H1 (cell line): ENCODE data around the gene TIMM21. TPM values are rescaled to one million over a fixed set of nuclear protein-coding genes. Genes with fewer than 3 reads are reported as not detected.
A peak's percentile ranks its signal among the peaks of the same experiment; 100 is the strongest.

Experiments
- CTCF ChIA-PET: fragments of 300-600 bp; sonication (Branson Sonifier 250); formaldehyde crosslinking; loops from one replicate; lab custom pipeline; 2021; ENCODE audit not compliant: partially characterized antibody; lab: Charles Lee
- POLR2A ChIA-PET: fragments of 300-600 bp; sonication (Branson Sonifier 250); formaldehyde crosslinking; loops from one replicate; lab custom pipeline; 2021; ENCODE audit warnings: inconsistent platforms; ENCODE audit not compliant: partially characterized antibody; lab: Charles Lee
- DNase-seq, 2 experiments: peaks; one replicate each; pipeline versions ENCODE4 v3.0.0 to v3.0.0-alpha.2; 2010 to 2022; ENCODE audit warnings: low spot score in 2 of 2, low read depth in 1 of 2, mixed read lengths in 1 of 2
- FAIRE-seq: peaks from 2 replicates; lab custom pipeline; 2011; peaks lifted over from hg19 to GRCh38; lab: Jason Lieb, UNC
- H2AFZ ChIP-seq: 2 replicates; pipeline ENCODE4 v1.8.1; 2012; ENCODE audit warnings: low read length, inconsistent platforms
- H2AK5ac ChIP-seq: 2 replicates; pipeline ENCODE4 v1.6.1; 2013; ENCODE audit warnings: low read depth, low read length
- H2BK120ac ChIP-seq: replicated peaks from 2 replicates; pipeline ENCODE3; 2013; ENCODE audit warnings: low read depth, low read length, inconsistent platforms
- H2BK12ac ChIP-seq: 2 replicates; pipeline ENCODE4 v1.6.1; 2013; ENCODE audit warnings: low read depth, low read length
- H2BK15ac ChIP-seq: 2 replicates; pipeline ENCODE4 v1.6.1; 2013; ENCODE audit warnings: low read length
- H2BK20ac ChIP-seq: 2 replicates; pipeline ENCODE4 v1.6.1; 2013; ENCODE audit warnings: low read length
- H2BK5ac ChIP-seq: 2 replicates; pipeline ENCODE4 v1.6.1; 2013; ENCODE audit warnings: low read depth, low read length
- H3K14ac ChIP-seq: 2 replicates; pipeline ENCODE4 v1.6.1; 2013; ENCODE audit warnings: inconsistent platforms; ENCODE audit not compliant: insufficient read length
- H3K18ac ChIP-seq: 2 replicates; pipeline ENCODE4 v1.6.1; 2013; ENCODE audit warnings: low read length; ENCODE audit errors: extremely low read depth
- H3K23ac ChIP-seq: 2 replicates; pipeline ENCODE4 v1.6.1; 2013; ENCODE audit warnings: inconsistent platforms; ENCODE audit not compliant: insufficient read length
- H3K23me2 ChIP-seq: 2 replicates; pipeline ENCODE4 v1.6.1; 2013; ENCODE audit warnings: low read depth, low read length
- H3K27ac ChIP-seq: 2 replicates; pipeline ENCODE4 v1.6.1; 2011; ENCODE audit warnings: low read depth, low read length, inconsistent platforms
- H3K27me3 ChIP-seq, 4 experiments: replicated peaks in 1 of 4; 1 replicate in 1 of 4; 2 replicates in 3 of 4; pipeline versions ENCODE4 v1.6.1 to v1.8.1; 2011 to 2013; ENCODE audit warnings: low read length in 3 of 4, mild to moderate bottlenecking in 3 of 4, inconsistent platforms in 2 of 4, mixed read lengths in 2 of 4, moderate library complexity in 1 of 4; ENCODE audit not compliant: control insufficient read depth in 3 of 4, insufficient read depth in 3 of 4; ENCODE audit errors: extremely low read depth in 1 of 4
- H3K36me3 ChIP-seq, 4 experiments: 2 replicates each; pipeline versions ENCODE4 v1.6.1 to v1.8.1; 2011 to 2013; ENCODE audit warnings: mild to moderate bottlenecking in 4 of 4, low read length in 3 of 4, moderate library complexity in 2 of 4, control low read depth in 1 of 4, inconsistent platforms in 1 of 4; ENCODE audit not compliant: insufficient read depth in 4 of 4, control insufficient read depth in 2 of 4
- H3K4ac ChIP-seq: replicated peaks from 2 replicates; pipeline ENCODE3; 2013; ENCODE audit warnings: low read length, low read depth, mixed read lengths, inconsistent platforms; ENCODE audit not compliant: insufficient read length
- H3K4me1 ChIP-seq, 4 experiments: replicated peaks in 1 of 4; 1 replicate in 1 of 4; 2 replicates in 3 of 4; pipeline versions ENCODE4 v1.6.1 to v1.8.1; 2011 to 2013; ENCODE audit warnings: low read length in 3 of 4, inconsistent platforms in 2 of 4, mixed read lengths in 1 of 4; ENCODE audit not compliant: insufficient read depth in 4 of 4, control insufficient read depth in 3 of 4
- H3K4me2 ChIP-seq, 2 experiments: 2 replicates each; pipeline versions ENCODE4 v1.6.1 to v1.8.1; 2011 to 2013; ENCODE audit warnings: low read depth in 2 of 2, low read length in 2 of 2, control low read depth in 1 of 2, inconsistent platforms in 1 of 2, mild to moderate bottlenecking in 1 of 2; ENCODE audit not compliant: insufficient read depth in 1 of 2
- H3K4me3 ChIP-seq, 4 experiments: fragments of 200-600, 300-600 bp in 1 of 4; sonication (generic), shearing (Covaris generic), sonication (Bioruptor Twin) in 1 of 4; 2 replicates each; pipeline versions ENCODE4 v1.5.1 to v1.8.1; 2011 to 2016; ENCODE audit warnings: low read length in 4 of 4, low read depth in 3 of 4, control low read depth in 2 of 4, inconsistent platforms in 2 of 4, mild to moderate bottlenecking in 2 of 4, mixed read lengths in 1 of 4, moderate library complexity in 1 of 4; ENCODE audit not compliant: insufficient read depth in 2 of 4; ENCODE audit errors: extremely low read depth in 1 of 4
- H3K56ac ChIP-seq: replicated peaks from 2 replicates; pipeline ENCODE3; 2013; ENCODE audit warnings: low read depth, mild to moderate bottlenecking, mixed read lengths, low read length, inconsistent platforms; ENCODE audit not compliant: insufficient read length
- H3K79me1 ChIP-seq: 2 replicates; pipeline ENCODE4 v1.6.1; 2013; ENCODE audit warnings: low read depth, low read length, control low read depth
- H3K79me2 ChIP-seq, 2 experiments: 2 replicates each; pipeline versions ENCODE4 v1.6.1 to v1.8.1; 2012 to 2013; ENCODE audit warnings: low read length in 2 of 2, mild to moderate bottlenecking in 2 of 2, inconsistent platforms in 1 of 2; ENCODE audit not compliant: insufficient read depth in 2 of 2, control insufficient read depth in 1 of 2
- H3K9ac ChIP-seq, 4 experiments: replicated peaks in 1 of 4; 1 replicate in 1 of 4; 2 replicates in 3 of 4; pipeline versions ENCODE4 v1.6.1 to v1.8.1; 2011 to 2013; ENCODE audit warnings: low read depth in 3 of 4, low read length in 3 of 4, control low read depth in 2 of 4, mild to moderate bottlenecking in 2 of 4, moderate library complexity in 2 of 4, inconsistent platforms in 1 of 4; ENCODE audit errors: extremely low read depth in 1 of 4
- H3K9me3 ChIP-seq, 2 experiments: 2 replicates each; pipeline versions ENCODE4 v1.6.1 to v1.8.1; 2012 to 2013; ENCODE audit warnings: mild to moderate bottlenecking in 2 of 2, moderate library complexity in 2 of 2, control low read depth in 1 of 2, inconsistent platforms in 1 of 2, low read depth in 1 of 2, low read length in 1 of 2, mixed read lengths in 1 of 2; ENCODE audit not compliant: insufficient read depth in 2 of 2
- H4K20me1 ChIP-seq, 2 experiments: replicated peaks in 1 of 2; 2 replicates each; pipeline versions ENCODE3 to v1.8.1; 2011 to 2013; ENCODE audit warnings: inconsistent platforms in 2 of 2, low read length in 2 of 2, mild to moderate bottlenecking in 1 of 2; ENCODE audit not compliant: insufficient read depth in 2 of 2, control insufficient read depth in 1 of 2
- H4K5ac ChIP-seq: 2 replicates; pipeline ENCODE4 v1.6.1; 2013; ENCODE audit warnings: low read length, low read depth, mixed read lengths, inconsistent platforms; ENCODE audit not compliant: insufficient read length
- H4K8ac ChIP-seq: 2 replicates; pipeline ENCODE4 v1.8.0; 2013; ENCODE audit warnings: mild to moderate bottlenecking, moderate library complexity, low read length, inconsistent platforms; ENCODE audit not compliant: insufficient read depth; ENCODE audit errors: extremely low read depth
- H4K91ac ChIP-seq: replicated peaks from 2 replicates; pipeline ENCODE3; 2013; ENCODE audit warnings: low read length, mixed read lengths, inconsistent platforms; ENCODE audit not compliant: insufficient read length
- ASH2L ChIP-seq: fragments of 200-600, 300-600 bp; sonication (generic); IDR thresholded peaks from one replicate; pipeline ENCODE4 v1.7.1; 2017; ENCODE audit warnings: low read length
- BACH1 ChIP-seq: IDR thresholded peaks from 2 replicates; pipeline ENCODE4 v1.6.1; 2012; ENCODE audit warnings: low read length, improper control_type of control experiment
- CTBP2 ChIP-seq: IDR thresholded peaks from 2 replicates; pipeline ENCODE4 v1.7.0; 2011; ENCODE audit warnings: borderline replicate concordance, mild to moderate bottlenecking, moderate library complexity, mixed read lengths, low read length; ENCODE audit not compliant: insufficient read depth, insufficient read length
- EP300 ChIP-seq, 2 experiments: IDR thresholded peaks; 1 replicate in 1 of 2; 2 replicates in 1 of 2; pipeline ENCODE4 v1.6.1; 2011 to 2012; ENCODE audit warnings: low read depth in 2 of 2, low read length in 2 of 2, mild to moderate bottlenecking in 2 of 2, borderline replicate concordance in 1 of 2, inconsistent platforms in 1 of 2, moderate library complexity in 1 of 2
- KDM5A ChIP-seq: fragments of 200-600 bp; IDR thresholded peaks from 2 replicates; pipeline ENCODE4 v1.7.1; 2012; ENCODE audit warnings: mild to moderate bottlenecking, low read length, inconsistent platforms, mixed read lengths
- MAX ChIP-seq: IDR thresholded peaks from 2 replicates; pipeline ENCODE4 v1.6.1; 2012; ENCODE audit warnings: inconsistent platforms
- PHF8 ChIP-seq: fragments of 200-600 bp; sonication (generic); conservative IDR thresholded peaks from 2 replicates; pipeline ENCODE4 v1.7.1; 2012; ENCODE audit warnings: low read depth, mild to moderate bottlenecking, inconsistent platforms, low read length, moderate library complexity
- RFX5 ChIP-seq: IDR thresholded peaks from 2 replicates; pipeline ENCODE4 v1.6.1; 2011; ENCODE audit warnings: low read depth, low read length, improper control_type of control experiment, borderline replicate concordance
- SAP30 ChIP-seq: fragments of 300-600 bp; sonication (generic); IDR thresholded peaks from 2 replicates; pipeline ENCODE4 v1.7.1; 2012; ENCODE audit warnings: low read length, moderate library complexity, mild to moderate bottlenecking, inconsistent platforms; ENCODE audit not compliant: insufficient read depth, insufficient replicate concordance
- SIN3A ChIP-seq, 2 experiments: IDR thresholded peaks in 1 of 2; conservative IDR thresholded peaks in 1 of 2; 2 replicates each; pipeline ENCODE4 v1.6.1; 2011 to 2012; ENCODE audit warnings: low read length in 2 of 2, improper control_type of control experiment in 1 of 2, low read depth in 1 of 2, mild to moderate bottlenecking in 1 of 2
- TAF1 ChIP-seq: IDR thresholded peaks from 2 replicates; pipeline ENCODE4 v1.6.1; 2011; ENCODE audit warnings: mild to moderate bottlenecking, low read depth, low read length
- WGBS, 2 experiments: shearing (Covaris generic) in 1 of 2; methylation state at CpG; one replicate each; pipeline versions ENCODE4 v1.1.6 to v1.1.7; 2013 to 2015; ENCODE audit warnings: low lambda C conversion rate in 2 of 2, mixed read lengths in 2 of 2, inconsistent platforms in 1 of 2, low coverage in 1 of 2, missing lambda C conversion rate in 1 of 2; ENCODE audit not compliant: insufficient replicate concordance in 2 of 2, insufficient coverage in 1 of 2, insufficient read length in 1 of 2; ENCODE audit errors: extremely low coverage in 1 of 2, missing lambda C conversion rate in 1 of 2; 5-methylcytosine and 5-hydroxymethylcytosine counted together
- polyA plus RNA-seq, 7 experiments: library from polyadenylated mRNA; depleted of rRNA in 3 of 7; stranded (reverse) in 5 of 7; unstranded in 2 of 7; fragments of >200 nt in 5 of 7; fragments of 200-250 nt in 2 of 7; gene quantifications; 1 replicate in 5 of 7; 2 replicates in 1 of 7; 4 replicates in 1 of 7; pipeline versions ENCODE4 v1.2.1 to v1.2.3, GENCODE V29; 2011 to 2013; ENCODE audit warnings: missing spikeins in 2 of 7, mixed read lengths in 2 of 7
- total RNA-seq: library from RNA; stranded (reverse); fragmentation: NEBNext Ultra II Directional; extraction: Animal tissue kit (Norgen Biotek cat#: 25700); gene quantifications from 2 replicates; pipeline ENCODE4 v1.2.1, GENCODE V29; 2021

Gene TIMM21
- total and polyA plus RNA-seq, 2 of the 8 experiments (the other 6 are each of a cell fraction or from before 2014, with no cell fraction given) = 27.9 to 43.8 TPM

DNA sequence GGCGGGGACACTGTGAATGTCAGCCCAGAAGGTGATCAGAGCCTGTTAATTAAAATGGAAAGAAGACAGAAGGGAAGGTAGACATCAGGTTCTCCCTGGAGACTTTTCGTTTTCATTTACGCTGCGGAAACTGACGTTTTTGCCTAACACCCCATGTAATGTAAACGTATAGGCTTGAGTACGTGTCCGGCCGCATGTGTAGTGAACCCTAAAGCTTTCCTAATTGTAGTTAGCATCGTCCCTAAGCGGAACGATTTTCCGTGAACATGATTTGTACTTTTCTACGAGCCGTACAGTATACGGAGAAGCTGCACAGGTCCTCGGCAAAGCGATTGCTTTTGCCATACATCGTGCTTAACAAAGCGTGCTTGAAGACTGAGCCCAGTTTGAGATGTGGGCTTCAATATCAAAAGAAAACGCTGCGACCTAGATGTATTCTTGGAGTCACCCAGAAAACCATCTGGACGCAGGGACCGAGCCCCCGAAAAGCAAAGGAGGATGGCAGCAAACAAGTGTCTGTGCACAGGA is 284 bp downstream of the TIMM21 start:
- 2% methylated on average over 25 of the region's 25 CpGs; no CpG with 5 or more reads in 1 of the 2 experiments for WGBS, 2 experiments
- H4K5ac ChIP-seq = no peak overlapping the region
- no peak for TF ChIP-seq CTBP2
- TF ChIP-seq SAP30 = peak; percentile 92
- TF ChIP-seq ASH2L = peak; percentile 4
- TF ChIP-seq BACH1 = no peak
- peak; percentile 13; the same call in 1 of the 2 replicates for TF ChIP-seq MAX
- TF ChIP-seq KDM5A = peak; percentile 79; the same call in 1 of the 2 replicates
- peak; percentile 46; the same call in 1 of the 2 replicates for TF ChIP-seq PHF8
- no peak for TF ChIP-seq EP300 (IDR thresholded peaks at IDR 0.05; ENCODE audit: borderline replicate concordance in 1 of 2, low read depth in 2 of 2, low read length in 2 of 2)
- TF ChIP-seq TAF1 = peak; percentile 60; the same call in 1 of the 2 replicates
- no peak for TF ChIP-seq RFX5
- TF ChIP-seq SIN3A (conservative IDR thresholded peaks at IDR 0.05 in 1 of 2, IDR thresholded peaks at IDR 0.05 in 1 of 2; ENCODE audit: low read depth in 1 of 2, low read length in 2 of 2) = peak; percentile 46 to 77; a peak in 1 of 4 replicates

More for the DNA sequence above, 284 bp downstream of the TIMM21 start:
- H3K9ac ChIP-seq = peak overlapping the region; percentile 74 to 96 (median 78)
- no peak overlapping the region for H2AK5ac ChIP-seq
- peak overlapping the region; percentile 24 for H3K4ac ChIP-seq
- peak overlapping the region; percentile 81 to 82 for H3K4me2 ChIP-seq
- CTCF ChIA-PET = interaction anchor here (1.2 kb wide), 1 partner anchor 14 kb away, joined by 4 read pairs; no protein-coding TSS in a partner anchor
- H2AFZ ChIP-seq = peak overlapping the region; percentile 45; the same call in 1 of the 2 replicates
- DNase-seq (no peak), FAIRE-seq (no peak)
- no peak overlapping the region for H3K23ac ChIP-seq
- H2BK12ac ChIP-seq = no peak overlapping the region
- H4K91ac ChIP-seq = no peak overlapping the region
- no peak overlapping the region for H4K8ac ChIP-seq
- H3K36me3 ChIP-seq = peaks cover 0 to 5% (median 2%) of the 10 kb centered on the region in 4 experiments; a peak in 2 of 8 replicates
- H3K9me3 ChIP-seq = no peaks in the 10 kb centered on the region
- peaks cover 13% of the 10 kb centered on the region for H3K79me1 ChIP-seq
- H2BK20ac ChIP-seq = no peak overlapping the region
- H3K4me3 ChIP-seq = peak overlapping the region; percentile 77 to 100 (median 88)
- no peak overlapping the region for H2BK120ac ChIP-seq
- no peak overlapping the region for H2BK15ac ChIP-seq
- H3K27ac ChIP-seq = peak overlapping the region; percentile 18; the same call in 1 of the 2 replicates
- no peak overlapping the region; the same call in 1 of the 2 replicates for H3K18ac ChIP-seq
- H3K27me3 ChIP-seq = no peaks in the 10 kb centered on the region; a peak in 2 of 7 replicates
- H3K23me2 ChIP-seq = peaks cover 11% of the 10 kb centered on the region; the same call in 1 of the 2 replicates
- H3K56ac ChIP-seq = no peak overlapping the region
- no peak overlapping the region for H3K14ac ChIP-seq
- H3K4me1 ChIP-seq = peaks cover 0 to 6% (median 1%) of the 10 kb centered on the region in 4 experiments; a peak in 4 of 7 replicates
- H4K20me1 ChIP-seq = peaks cover 2 to 4% of the 10 kb centered on the region in 2 experiments
- H3K79me2 ChIP-seq = peaks cover 14 to 52% of the 10 kb centered on the region in 2 experiments
- POLR2A ChIA-PET = no interaction called here
- 0 out of 2 replicates have a peak overlapping the region, but pooled peaks have one; percentile 4 for H2BK5ac ChIP-seq
